ENCODE results near the gene CORO2B. TPM values are rescaled to one million over a fixed set of nuclear protein-coding genes. Genes with fewer than 3 reads are reported as not detected.

The CORO2B gene, protein sequence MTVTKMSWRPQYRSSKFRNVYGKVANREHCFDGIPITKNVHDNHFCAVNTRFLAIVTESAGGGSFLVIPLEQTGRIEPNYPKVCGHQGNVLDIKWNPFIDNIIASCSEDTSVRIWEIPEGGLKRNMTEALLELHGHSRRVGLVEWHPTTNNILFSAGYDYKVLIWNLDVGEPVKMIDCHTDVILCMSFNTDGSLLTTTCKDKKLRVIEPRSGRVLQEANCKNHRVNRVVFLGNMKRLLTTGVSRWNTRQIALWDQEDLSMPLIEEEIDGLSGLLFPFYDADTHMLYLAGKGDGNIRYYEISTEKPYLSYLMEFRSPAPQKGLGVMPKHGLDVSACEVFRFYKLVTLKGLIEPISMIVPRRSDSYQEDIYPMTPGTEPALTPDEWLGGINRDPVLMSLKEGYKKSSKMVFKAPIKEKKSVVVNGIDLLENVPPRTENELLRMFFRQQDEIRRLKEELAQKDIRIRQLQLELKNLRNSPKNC
- total RNA-seq, result 1 to 10 TPM; 1.3 to 4.7 (median 1.9) TPM
- long read RNA-seq, donor 1, transcript CORO2B-204 (12 exons, 3,566 nt), result major isoform, 7 of 8 reads
- long read RNA-seq, donor 1, partial matches to known transcripts, result 0 of 8 reads
- long read RNA-seq, donor 1, other reads (novel, unspliced or antisense), result 1 of 8 reads
- long read RNA-seq, donor 2, result 0 reads

DNA sequence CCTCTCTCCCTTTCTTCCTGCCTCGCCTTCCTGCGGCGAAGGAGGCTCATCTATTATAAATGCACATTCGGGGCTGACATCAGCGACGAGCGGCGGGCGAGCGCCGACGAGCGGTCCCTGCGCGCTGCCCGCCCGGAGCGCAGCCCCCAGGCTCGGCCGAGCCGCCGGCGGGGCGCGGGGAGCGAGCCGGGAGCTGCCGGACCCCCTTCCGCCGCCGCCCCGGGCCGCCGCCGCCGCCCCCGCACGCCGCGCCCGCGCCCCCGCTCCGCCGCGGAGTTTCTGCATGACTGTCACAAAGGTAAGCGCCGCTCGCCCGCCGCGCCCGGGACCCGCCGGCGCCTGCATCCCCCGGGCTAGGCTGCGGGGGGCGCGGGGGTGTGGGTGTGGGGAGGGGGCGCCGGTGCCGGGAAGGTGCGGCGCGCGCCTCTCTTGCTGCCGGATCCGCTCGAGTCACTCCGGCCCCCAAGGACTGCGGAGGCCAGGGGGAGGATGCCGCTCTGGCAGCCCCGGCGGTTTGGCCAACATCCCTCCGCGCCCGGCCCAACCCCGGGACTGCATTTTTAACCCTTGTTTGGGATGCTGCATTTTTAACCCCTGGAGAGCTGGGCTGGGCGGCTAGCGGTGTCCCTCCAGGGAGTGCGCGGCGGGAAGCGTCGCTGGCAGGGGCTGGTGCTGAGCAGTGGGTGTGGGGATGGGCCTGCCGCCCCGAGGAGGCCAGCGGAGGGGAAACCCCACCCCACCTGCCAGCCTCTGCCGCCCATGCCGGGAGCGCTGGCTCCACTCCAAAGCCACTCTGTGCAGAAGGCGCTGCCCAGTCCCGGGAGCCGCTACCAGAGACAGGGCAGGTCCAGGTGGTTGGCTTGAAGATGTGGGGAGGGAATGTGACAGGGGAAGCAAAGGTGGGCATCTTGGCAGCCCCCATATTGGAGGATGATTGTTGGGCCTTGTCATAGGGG lies at the start of gene CORO2B:
Gene CORO2B (plus strand): TSS at position 14 of the 956 bp plus-strand sequence. CDS start 270 bp downstream, at position 284.
- Histone ChIP-seq H3K36me3 (ENCODE audit: low read depth) (no peaks in the 10 kb centered on the region), H3K4me1 (ENCODE audit: low read depth) (peaks cover 9% of the 10 kb centered on the region), H3K9me3 (no peaks in the 10 kb centered on the region), H3K4me3 (no peak within 1 kb of the TSS)
- intact Hi-C loops (cut with DNase I, micrococcal nuclease), result no loop called here
- DNase-seq, result peak in 2 of 3 donors; percentile 35 to 51
- TF ChIP-seq, protein P1, sequence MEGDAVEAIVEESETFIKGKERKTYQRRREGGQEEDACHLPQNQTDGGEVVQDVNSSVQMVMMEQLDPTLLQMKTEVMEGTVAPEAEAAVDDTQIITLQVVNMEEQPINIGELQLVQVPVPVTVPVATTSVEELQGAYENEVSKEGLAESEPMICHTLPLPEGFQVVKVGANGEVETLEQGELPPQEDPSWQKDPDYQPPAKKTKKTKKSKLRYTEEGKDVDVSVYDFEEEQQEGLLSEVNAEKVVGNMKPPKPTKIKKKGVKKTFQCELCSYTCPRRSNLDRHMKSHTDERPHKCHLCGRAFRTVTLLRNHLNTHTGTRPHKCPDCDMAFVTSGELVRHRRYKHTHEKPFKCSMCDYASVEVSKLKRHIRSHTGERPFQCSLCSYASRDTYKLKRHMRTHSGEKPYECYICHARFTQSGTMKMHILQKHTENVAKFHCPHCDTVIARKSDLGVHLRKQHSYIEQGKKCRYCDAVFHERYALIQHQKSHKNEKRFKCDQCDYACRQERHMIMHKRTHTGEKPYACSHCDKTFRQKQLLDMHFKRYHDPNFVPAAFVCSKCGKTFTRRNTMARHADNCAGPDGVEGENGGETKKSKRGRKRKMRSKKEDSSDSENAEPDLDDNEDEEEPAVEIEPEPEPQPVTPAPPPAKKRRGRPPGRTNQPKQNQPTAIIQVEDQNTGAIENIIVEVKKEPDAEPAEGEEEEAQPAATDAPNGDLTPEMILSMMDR (IDR thresholded peaks at IDR 0.05), result no peak
- peak; percentile 11 for ATAC-seq

DNA sequence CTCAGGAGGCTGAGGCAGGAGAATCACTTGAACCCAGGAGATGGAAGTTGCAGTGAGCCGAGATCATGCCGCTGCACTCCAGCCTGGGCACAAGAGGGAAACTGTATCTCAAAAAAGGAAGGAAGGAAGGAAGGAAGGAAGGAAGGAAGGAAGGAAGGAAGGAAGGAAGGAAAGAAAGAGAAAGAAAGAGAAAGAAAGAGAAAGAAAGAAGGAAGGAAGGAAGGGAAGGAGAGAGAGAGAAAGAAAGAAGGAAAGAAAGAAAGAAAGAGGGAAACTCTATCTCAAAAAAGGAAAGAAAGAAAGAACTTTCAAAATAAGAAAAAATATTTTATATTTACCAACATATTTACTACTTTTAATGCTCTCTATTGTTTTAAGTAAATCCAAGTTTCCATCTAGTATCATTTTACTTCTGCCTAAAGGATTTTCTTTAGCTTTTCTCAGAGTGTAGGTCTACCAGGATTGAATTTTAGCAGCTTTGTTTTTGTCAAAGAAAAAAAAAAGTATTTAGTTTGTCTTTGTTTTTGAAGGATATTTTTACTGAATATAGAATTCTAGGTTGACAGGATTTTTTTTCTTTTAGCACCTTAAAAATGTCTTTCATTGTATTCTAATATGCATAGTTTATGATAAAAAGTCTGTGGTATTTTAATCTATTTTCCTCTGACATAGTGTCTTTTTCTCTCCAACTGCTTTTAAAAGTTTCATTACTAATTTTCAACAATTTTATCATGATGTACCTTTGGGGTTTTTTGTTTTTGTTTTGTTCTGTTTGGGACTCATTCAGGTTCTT lies 47.2 kb upstream of the CORO2B start:
- TF ChIP-seq, protein P1 (IDR thresholded peaks at IDR 0.05), result no peak
- no peaks in the 10 kb centered on the region for H3K4me1 ChIP-seq (ENCODE audit: low read depth)
- H3K4me3 ChIP-seq, result no peak overlapping the region
- intact Hi-C loops (cut with DNase I, micrococcal nuclease), result no loop called here
- DNase-seq, result no peak
- H3K36me3 ChIP-seq (ENCODE audit: low read depth), result no peaks in the 10 kb centered on the region
- ATAC-seq, result no peak
- H3K9me3 ChIP-seq, result peaks cover 8% of the 10 kb centered on the region

DNA sequence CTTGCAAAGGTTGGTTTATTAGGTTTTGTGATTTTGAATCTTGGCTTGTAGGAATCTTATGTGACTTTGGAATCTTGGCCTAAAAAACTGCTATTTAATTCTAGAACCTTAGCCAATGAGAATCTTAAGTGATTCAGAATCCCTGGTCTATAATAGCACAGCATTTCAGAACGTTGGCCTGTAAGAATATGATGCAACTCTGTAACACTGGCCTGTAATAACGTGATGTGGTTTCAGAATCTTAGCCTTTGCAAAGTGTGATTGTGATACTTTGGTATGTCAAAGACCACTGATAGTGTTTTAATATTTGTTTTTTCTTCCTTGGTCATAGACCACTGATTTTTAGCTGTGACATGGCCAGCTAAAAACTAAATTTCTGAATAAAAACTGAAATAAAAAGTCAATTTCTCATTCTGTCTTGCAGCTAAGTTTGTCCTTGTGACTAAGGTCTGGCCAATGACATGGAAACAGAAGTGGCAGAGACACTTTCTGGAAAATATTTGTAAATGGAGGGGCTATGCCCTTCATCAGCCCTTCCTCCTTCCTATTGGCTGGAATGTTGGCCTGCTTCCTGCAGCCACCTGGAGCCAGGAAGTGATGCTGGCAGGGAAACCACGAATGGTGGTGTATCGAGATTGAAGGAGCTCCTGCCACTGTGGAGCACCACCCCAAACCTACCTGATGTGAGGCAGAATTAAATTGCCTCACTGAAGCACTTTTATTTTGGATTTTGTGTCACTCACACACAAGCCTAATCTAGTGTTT lies 42.3 kb upstream of the CORO2B start:
- TF ChIP-seq, protein P1 (IDR thresholded peaks at IDR 0.05), result no peak
- no peaks in the 10 kb centered on the region for H3K4me1 ChIP-seq (ENCODE audit: low read depth)
- DNase-seq, result no peak
- no peaks in the 10 kb centered on the region for H3K36me3 ChIP-seq (ENCODE audit: low read depth)
- no peak for ATAC-seq
- H3K4me3 ChIP-seq, result no peak overlapping the region
- H3K9me3 ChIP-seq, result peaks cover 7% of the 10 kb centered on the region
- intact Hi-C loops (cut with DNase I, micrococcal nuclease), result no loop called here

DNA sequence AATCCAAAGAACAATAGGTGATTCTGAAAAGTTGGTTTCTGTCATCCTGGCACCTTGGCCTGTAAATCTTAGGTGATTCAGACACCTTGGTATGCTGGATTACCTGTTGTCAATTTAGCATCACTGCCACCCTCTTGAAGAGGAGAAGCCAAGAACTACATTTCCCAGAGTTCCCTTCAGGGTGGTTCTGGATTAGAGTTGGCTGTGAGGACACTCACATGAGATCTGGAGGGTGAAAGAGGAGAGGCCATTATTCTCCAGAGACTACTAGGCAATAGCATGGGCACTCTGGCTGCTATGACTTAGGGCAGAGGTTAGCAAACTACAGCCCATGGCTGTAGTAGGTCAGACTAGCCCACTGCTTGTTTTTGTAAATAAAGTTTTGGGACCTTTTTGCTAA lies 41.7 kb upstream of the CORO2B start:
- ATAC-seq, result no peak
- intact Hi-C loops (cut with DNase I, micrococcal nuclease), result no loop called here
- TF ChIP-seq, protein P1 (IDR thresholded peaks at IDR 0.05), result no peak

More for the DNA sequence above, 41.7 kb upstream of the CORO2B start:
- Histone ChIP-seq H3K36me3 (ENCODE audit: low read depth) (no peaks in the 10 kb centered on the region), H3K9me3 (peaks cover 2% of the 10 kb centered on the region), H3K4me1 (ENCODE audit: low read depth) (no peaks in the 10 kb centered on the region), H3K4me3 (no peak overlapping the region)
- DNase-seq, result no peak

Data from mucosa of descending colon (tissue), 3 donors.